C4-2B (cell line): ENCODE results near the gene PTPRF.

ENCODE experiments used
- ZFX ChIP-seq: fragments of 450-650 bp; IDR thresholded peaks from 2 replicates; pipeline ENCODE4 v1.6.1; 2017
- TF ChIP-seq, protein P1 (sequence below): fragments of 450-650 bp; conservative IDR thresholded peaks from 2 replicates; pipeline ENCODE4 v1.5.1; 2017; ENCODE audit warnings: mild to moderate bottlenecking

DNA sequence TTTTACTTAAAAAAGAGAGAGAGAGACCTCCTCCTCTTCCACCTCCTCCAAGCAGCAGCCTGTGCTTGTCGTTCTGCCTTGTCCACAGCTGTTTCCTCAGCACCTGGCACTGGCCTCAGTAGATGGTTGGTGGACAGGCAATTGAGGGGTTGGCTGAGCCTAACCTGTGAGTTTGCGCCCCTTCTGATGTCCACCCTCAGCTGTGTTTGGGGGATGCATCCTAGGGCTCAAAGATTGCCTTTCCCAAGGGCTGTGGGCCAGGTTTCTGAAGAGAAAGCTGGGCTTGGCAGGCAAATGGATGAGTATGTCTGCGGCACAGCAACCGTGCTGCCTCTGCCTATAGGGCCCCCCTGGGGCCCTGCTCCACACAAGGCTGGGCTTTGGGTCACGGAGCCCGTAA, 84.2 kb downstream of the PTPRF start:
- TF ChIP-seq, protein P1, sequence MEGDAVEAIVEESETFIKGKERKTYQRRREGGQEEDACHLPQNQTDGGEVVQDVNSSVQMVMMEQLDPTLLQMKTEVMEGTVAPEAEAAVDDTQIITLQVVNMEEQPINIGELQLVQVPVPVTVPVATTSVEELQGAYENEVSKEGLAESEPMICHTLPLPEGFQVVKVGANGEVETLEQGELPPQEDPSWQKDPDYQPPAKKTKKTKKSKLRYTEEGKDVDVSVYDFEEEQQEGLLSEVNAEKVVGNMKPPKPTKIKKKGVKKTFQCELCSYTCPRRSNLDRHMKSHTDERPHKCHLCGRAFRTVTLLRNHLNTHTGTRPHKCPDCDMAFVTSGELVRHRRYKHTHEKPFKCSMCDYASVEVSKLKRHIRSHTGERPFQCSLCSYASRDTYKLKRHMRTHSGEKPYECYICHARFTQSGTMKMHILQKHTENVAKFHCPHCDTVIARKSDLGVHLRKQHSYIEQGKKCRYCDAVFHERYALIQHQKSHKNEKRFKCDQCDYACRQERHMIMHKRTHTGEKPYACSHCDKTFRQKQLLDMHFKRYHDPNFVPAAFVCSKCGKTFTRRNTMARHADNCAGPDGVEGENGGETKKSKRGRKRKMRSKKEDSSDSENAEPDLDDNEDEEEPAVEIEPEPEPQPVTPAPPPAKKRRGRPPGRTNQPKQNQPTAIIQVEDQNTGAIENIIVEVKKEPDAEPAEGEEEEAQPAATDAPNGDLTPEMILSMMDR = no peak
- no peak for TF ChIP-seq ZFX
